GM12873 (cell line): Measurements from ENCODE around the gene RPL41.

Source experiments
- CTCF ChIP-seq: IDR thresholded peaks from 2 replicates; pipeline ENCODE4 v1.5.1; 2012; ENCODE audit warnings: low read depth, mild to moderate bottlenecking, moderate library complexity, low read length, control low read depth; ENCODE audit not compliant: insufficient read depth; ENCODE audit errors: missing control alignments

RPL41 gene

GRCh38 chr12:56103823-56104108 lies 12.7 kb upstream of the RPL41 start:
- TF ChIP-seq CTCF = no peak

DNA sequence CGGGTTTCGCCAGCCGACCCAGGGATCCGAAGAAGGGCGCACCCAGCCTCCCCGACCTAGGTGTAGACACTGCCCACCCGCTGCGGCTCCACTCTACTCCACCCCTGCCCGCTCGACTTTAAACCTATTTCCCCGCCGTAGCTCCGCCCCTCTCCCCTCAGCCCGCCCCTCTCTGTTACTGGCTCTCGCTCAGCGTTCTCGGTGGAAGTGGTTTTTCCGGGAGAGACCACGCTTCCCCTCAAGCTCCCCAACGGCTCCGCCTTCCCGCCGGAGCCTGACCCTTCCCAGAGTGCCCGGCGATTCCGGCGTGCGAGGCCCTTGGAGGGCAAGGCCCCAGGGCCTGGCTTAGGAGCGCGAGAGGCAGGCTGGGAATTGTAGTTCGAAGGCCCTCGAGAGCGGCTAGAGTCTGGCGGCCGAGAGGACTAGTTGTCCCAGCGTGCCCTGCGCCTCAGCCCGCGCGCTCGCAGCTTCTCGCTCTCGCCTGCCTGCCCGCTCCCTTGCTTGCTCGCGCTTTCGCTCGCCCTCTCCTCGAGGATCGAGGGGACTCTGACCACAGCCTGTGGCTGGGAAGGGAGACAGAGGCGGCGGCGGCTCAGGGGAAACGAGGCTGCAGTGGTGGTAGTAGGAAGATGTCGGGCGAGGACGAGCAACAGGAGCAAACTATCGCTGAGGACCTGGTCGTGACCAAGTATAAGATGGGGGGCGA lies 12.2 kb upstream of the RPL41 start, which contains the start of gene PA2G4:
Gene PA2G4 (plus strand): TSS at position 451 of the 706 bp plus-strand sequence. CDS start 179 bp downstream, at position 630.
- no peak for TF ChIP-seq CTCF

GRCh38 chr12:56104815-56105608 lies 11.4 kb upstream of the RPL41 start:
- peak; percentile 5 for TF ChIP-seq CTCF

- TF ChIP-seq CTCF = peak; percentile 1
Observed at GRCh38 chr12:56105609-56105902, 10.9 kb upstream of the RPL41 start.

DNA sequence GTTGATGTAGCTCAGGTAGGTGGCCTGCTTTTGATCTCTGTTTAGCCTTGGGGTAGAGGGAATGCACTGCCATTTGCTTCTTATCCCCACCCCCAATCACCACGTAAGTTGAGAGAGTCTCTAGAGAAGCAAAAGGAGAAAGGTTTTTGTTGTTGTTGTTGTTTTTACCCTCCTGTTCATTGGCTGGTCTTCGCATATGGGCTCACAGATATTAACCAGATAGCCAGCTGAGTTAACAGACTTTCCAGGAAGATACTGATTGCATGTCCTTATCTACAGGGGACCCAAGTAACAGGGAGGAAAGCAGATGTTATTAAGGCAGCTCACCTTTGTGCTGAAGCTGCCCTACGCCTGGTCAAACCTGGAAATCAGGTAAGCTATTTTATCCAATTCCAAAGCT lies 9.2 kb upstream of the RPL41 start:
- no peak for TF ChIP-seq CTCF

DNA sequence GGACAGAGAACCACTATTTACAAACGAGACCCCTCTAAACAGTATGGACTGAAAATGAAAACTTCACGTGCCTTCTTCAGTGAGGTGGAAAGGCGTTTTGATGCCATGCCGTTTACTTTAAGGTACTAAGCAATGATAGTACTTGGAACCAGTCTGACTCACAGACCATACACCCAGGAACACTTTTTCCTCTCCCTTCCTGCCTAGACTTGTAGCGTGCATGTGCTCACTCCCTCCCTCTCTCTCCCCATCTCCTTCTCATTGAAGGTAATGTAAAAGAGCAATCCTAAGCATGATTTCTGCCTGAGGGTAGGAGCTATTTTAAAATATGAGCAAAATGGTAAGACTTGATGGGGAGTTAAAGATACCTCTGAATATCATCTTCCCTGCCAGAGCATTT lies 5.9 kb upstream of the RPL41 start:
- no peak for TF ChIP-seq CTCF

DNA sequence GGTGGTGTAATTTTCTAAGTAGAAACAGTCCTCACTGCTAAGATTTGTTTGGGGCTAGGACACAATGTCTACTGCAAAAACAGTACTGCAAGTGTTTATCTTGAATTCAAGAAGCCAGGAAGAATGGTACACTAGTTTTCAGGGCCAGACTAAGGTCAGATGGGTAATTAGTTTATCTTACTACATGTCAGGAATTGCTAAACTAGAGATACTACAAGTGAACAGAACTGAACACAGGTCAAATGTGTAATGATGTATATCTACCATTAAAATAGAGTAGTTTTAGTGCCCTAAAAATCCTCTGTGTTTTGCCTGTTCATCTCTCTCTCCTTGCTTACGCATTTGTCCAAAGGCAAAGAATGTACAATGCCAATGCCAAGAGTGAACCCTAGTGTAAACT lies 2.3 kb upstream of the RPL41 start:
- no peak for TF ChIP-seq CTCF
